Keratinocyte (primary cell): ENCODE data around the gene ENO2. TPM values are rescaled to one million over a fixed set of nuclear protein-coding genes. Genes with fewer than 3 reads are reported as not detected.

ENCODE experiments used
- DNase-seq: peaks from one replicate; pipeline ENCODE4 v3.0.0-alpha.2; 2011; ENCODE audit warnings: low read depth, missing footprints, low spot score
- FAIRE-seq: peaks from 2 replicates; lab custom pipeline; 2011; peaks lifted over from hg19 to GRCh38; lab: Jason Lieb, UNC
- H2AFZ ChIP-seq: 2 replicates; pipeline ENCODE4 v1.6.0; 2012; ENCODE audit warnings: low read length, control low read depth, inconsistent platforms; ENCODE audit not compliant: control insufficient read depth
- H3K27ac ChIP-seq: 2 replicates; pipeline ENCODE4 v1.5.1; 2011; ENCODE audit warnings: low read length; ENCODE audit not compliant: control insufficient read depth, insufficient read depth
- H3K27me3 ChIP-seq: 3 replicates; pipeline ENCODE4 v1.6.0; 2011; ENCODE audit warnings: low read length; ENCODE audit not compliant: control insufficient read depth, insufficient read depth; ENCODE audit errors: extremely low read depth
- H3K36me3 ChIP-seq, 2 experiments: 2 replicates in 1 of 2; 3 replicates in 1 of 2; pipeline ENCODE4 v1.5.1; 2011; ENCODE audit warnings: low read length in 2 of 2, mild to moderate bottlenecking in 1 of 2; ENCODE audit not compliant: control insufficient read depth in 2 of 2, insufficient read depth in 2 of 2; ENCODE audit errors: extremely low read depth in 1 of 2
- H3K4me1 ChIP-seq: 3 replicates; pipeline ENCODE4 v1.5.1; 2011; ENCODE audit warnings: low read length; ENCODE audit not compliant: control insufficient read depth, insufficient read depth; ENCODE audit errors: extremely low read depth
- H3K4me2 ChIP-seq: 3 replicates; pipeline ENCODE4 v1.6.0; 2011; ENCODE audit warnings: low read depth, low read length; ENCODE audit not compliant: control insufficient read depth, insufficient read depth; ENCODE audit errors: extremely low read depth
- H3K4me3 ChIP-seq, 3 experiments: fragments of 200-600 bp in 1 of 3; sonication (generic) in 1 of 3; 2 replicates in 2 of 3; 3 replicates in 1 of 3; pipeline ENCODE4 v1.5.1; 2011 to 2016; ENCODE audit warnings: low read length in 3 of 3, mild to moderate bottlenecking in 3 of 3, control low read depth in 2 of 3, inconsistent platforms in 1 of 3, low read depth in 1 of 3, mixed read lengths in 1 of 3, mixed run types in 1 of 3, moderate library complexity in 1 of 3; ENCODE audit not compliant: control insufficient read depth in 2 of 3, insufficient read depth in 2 of 3; ENCODE audit errors: extremely low read depth in 1 of 3
- H3K79me2 ChIP-seq: 2 replicates; pipeline ENCODE4 v1.6.0; 2012; ENCODE audit warnings: low read length; ENCODE audit not compliant: control insufficient read depth, insufficient read depth
- H3K9ac ChIP-seq: 3 replicates; pipeline ENCODE4 v1.6.0; 2011; ENCODE audit warnings: low read length; ENCODE audit not compliant: control insufficient read depth, insufficient read depth; ENCODE audit errors: extremely low read depth
- H3K9me1 ChIP-seq: 3 replicates; pipeline ENCODE4 v1.6.0; 2011; ENCODE audit warnings: low read length; ENCODE audit not compliant: control insufficient read depth, insufficient read depth; ENCODE audit errors: extremely low read depth
- H3K9me3 ChIP-seq: 2 replicates; pipeline ENCODE4 v1.5.1; 2012; ENCODE audit warnings: low read depth, low read length; ENCODE audit not compliant: control insufficient read depth
- H4K20me1 ChIP-seq: 3 replicates; pipeline ENCODE4 v1.6.0; 2011; ENCODE audit warnings: low read length; ENCODE audit not compliant: control insufficient read depth, insufficient read depth; ENCODE audit errors: extremely low read depth
- EZH2 ChIP-seq: IDR thresholded peaks from one replicate; pipeline ENCODE4 v1.6.1; 2012; ENCODE audit warnings: inconsistent platforms, mild to moderate bottlenecking, low read length, moderate library complexity
- dilution Hi-C: fragments of 300-500 bp; cut with MboI; formaldehyde crosslinking; loops from one replicate; pipeline ENCODE4 v1.7.0; 2020; ENCODE audit warnings: low sequenced_read_pairs; ENCODE audit not compliant: extremely low pct_ligation_motif_present
- polyA plus RNA-seq, 5 experiments: library from polyadenylated mRNA; depleted of rRNA in 3 of 5; stranded (reverse) in 3 of 5; stranded (forward) in 1 of 5; unstranded in 1 of 5; fragments of >200 nt; gene quantifications; 1 replicate in 1 of 5; 2 replicates in 3 of 5; 3 replicates in 1 of 5; pipeline versions ENCODE4 v1.2.1 to v1.2.3, GENCODE V29; 2011 to 2012; ENCODE audit warnings: missing spikeins in 2 of 5, low read depth in 1 of 5, low replicate concordance in 1 of 5
- TF ChIP-seq, protein P1 (sequence below), 3 experiments: IDR thresholded peaks in 1 of 3; conservative IDR thresholded peaks in 1 of 3; optimal IDR thresholded peaks in 1 of 3; 2 replicates in 2 of 3; 3 replicates in 1 of 3; pipeline versions ENCODE3 to v1.5.1; 2011; ENCODE audit warnings: low read length in 3 of 3, mild to moderate bottlenecking in 3 of 3, moderate library complexity in 2 of 3, control low read depth in 1 of 3, inconsistent platforms in 1 of 3; ENCODE audit not compliant: insufficient read depth in 2 of 3; ENCODE audit errors: extremely low read depth in 1 of 3

ENO2 gene
- polyA plus RNA-seq, 1 donor (not counting 4 experiments of a cell fraction or from before 2014, with no cell fraction given): 1.7 TPM

DNA sequence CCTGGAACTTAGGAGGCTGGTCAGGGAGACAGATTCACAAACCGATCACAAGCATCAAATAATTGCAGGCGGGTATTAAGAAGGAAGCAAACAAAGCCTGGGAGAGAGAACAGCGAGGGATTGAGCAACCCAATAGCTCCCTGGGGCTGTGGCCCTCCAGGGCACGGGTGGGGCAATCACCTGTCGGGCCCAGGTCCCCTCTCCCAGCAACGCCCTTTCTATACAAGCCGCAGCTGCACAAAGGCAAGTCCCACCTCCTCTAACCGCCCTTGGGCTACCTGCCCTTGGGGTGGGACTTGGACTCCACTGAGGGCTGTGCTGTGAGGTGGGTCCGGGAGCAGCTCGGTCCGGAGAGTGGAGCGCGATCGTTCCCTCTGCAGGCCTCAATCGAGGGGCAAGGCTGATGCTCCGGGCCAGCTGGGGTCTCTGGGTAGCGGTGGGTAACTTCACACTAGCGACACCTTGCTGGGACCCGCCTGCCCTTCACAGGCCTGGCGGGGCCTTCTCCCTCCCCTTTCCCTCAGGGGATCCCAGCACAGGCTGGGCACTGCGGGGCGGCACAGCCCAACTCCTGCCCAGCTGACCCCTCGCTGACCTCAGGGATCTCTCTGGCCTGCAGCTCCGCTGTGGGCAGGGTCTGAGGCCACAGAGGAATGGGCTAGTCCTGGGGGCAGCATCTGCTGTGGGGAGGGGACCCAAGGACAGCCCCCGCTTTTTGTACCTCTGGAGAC is 48.1 kb downstream of the ENO2 start:
- DNase-seq (no peak), FAIRE-seq (no peak)
- Histone ChIP-seq H3K4me3 (peak overlapping the region; percentile 80 to 94 (median 81)), H3K4me2 (peak overlapping the region; percentile 86), H3K9ac (peak overlapping the region; percentile 99), H4K20me1 (peaks cover 8% of the 10 kb centered on the region), H3K4me1 (peaks cover 53% of the 10 kb centered on the region), H3K9me1 (peaks cover 3% of the 10 kb centered on the region), H3K27me3 (no peaks in the 10 kb centered on the region), H3K36me3 (peaks cover 16 to 29% of the 10 kb centered on the region in 2 experiments), H3K27ac (peak overlapping the region; percentile 95), H2AFZ (peak overlapping the region; percentile 61), H3K9me3 (no peaks in the 10 kb centered on the region), H3K79me2 (peaks cover 42% of the 10 kb centered on the region)
- dilution Hi-C loops: no loop called here
- TF ChIP-seq, protein P1, sequence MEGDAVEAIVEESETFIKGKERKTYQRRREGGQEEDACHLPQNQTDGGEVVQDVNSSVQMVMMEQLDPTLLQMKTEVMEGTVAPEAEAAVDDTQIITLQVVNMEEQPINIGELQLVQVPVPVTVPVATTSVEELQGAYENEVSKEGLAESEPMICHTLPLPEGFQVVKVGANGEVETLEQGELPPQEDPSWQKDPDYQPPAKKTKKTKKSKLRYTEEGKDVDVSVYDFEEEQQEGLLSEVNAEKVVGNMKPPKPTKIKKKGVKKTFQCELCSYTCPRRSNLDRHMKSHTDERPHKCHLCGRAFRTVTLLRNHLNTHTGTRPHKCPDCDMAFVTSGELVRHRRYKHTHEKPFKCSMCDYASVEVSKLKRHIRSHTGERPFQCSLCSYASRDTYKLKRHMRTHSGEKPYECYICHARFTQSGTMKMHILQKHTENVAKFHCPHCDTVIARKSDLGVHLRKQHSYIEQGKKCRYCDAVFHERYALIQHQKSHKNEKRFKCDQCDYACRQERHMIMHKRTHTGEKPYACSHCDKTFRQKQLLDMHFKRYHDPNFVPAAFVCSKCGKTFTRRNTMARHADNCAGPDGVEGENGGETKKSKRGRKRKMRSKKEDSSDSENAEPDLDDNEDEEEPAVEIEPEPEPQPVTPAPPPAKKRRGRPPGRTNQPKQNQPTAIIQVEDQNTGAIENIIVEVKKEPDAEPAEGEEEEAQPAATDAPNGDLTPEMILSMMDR (optimal IDR thresholded peaks at IDR 0.05 in 1 of 3, IDR thresholded peaks at IDR 0.05 in 1 of 3, conservative IDR thresholded peaks at IDR 0.05 in 1 of 3; ENCODE audit: extremely low read depth in 1 of 3, insufficient read depth in 2 of 3, low read length in 3 of 3): no peak
- no peak for TF ChIP-seq EZH2

DNA sequence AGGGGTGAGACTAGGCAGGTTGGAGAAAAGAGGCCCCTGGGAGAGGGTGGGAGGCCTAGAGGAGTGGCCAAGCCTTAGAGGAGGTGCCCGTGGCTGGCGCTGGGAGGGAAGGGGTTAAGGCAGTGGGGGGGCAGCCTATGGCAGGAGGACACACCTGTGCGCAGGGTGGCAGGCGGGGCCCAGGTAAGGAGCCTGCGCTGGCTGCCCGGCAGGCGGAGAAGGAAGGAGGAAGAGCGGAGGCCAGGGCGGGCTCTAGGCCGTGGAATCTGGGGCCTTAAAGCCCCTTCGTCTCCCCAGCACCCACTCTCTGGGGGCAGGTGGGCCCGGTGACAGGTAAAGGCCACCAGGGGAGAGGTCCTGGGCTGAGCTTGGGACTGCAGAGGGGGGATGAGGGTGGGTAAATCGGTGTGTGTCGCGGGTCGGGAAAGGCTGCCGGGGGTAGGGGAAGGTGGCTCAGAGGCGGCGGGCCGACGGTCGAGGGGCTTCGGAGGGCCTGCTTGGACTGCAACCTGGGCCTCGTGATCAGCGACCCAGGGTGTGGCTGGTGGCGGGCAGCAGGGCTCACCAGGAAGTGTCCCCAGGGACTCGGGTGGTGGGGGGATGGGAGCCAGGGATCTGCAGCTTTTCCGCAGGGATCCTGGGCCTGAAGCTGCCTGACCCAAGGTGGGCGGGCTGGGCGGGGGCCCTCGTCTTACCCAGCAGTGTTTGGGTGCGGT is 48.8 kb downstream of the ENO2 start:
- H3K36me3 ChIP-seq: peaks cover 17 to 36% of the 10 kb centered on the region in 2 experiments
- peak overlapping the region; percentile 93 for H3K4me2 ChIP-seq
- no peaks in the 10 kb centered on the region for H3K9me3 ChIP-seq
- H3K27ac ChIP-seq: peak overlapping the region; percentile 95
- peak overlapping the region; percentile 80 to 94 (median 81) for H3K4me3 ChIP-seq
- peaks cover 3% of the 10 kb centered on the region for H3K9me1 ChIP-seq
- H3K4me1 ChIP-seq: peaks cover 51% of the 10 kb centered on the region
- FAIRE-seq: peak; percentile 67
- dilution Hi-C loops: no loop called here
- H4K20me1 ChIP-seq: peaks cover 8% of the 10 kb centered on the region
- peaks cover 49% of the 10 kb centered on the region for H3K79me2 ChIP-seq
- TF ChIP-seq, protein P1 (optimal IDR thresholded peaks at IDR 0.05 in 1 of 3, IDR thresholded peaks at IDR 0.05 in 1 of 3, conservative IDR thresholded peaks at IDR 0.05 in 1 of 3; ENCODE audit: extremely low read depth in 1 of 3, insufficient read depth in 2 of 3, low read length in 3 of 3): peak in 1 of 3 experiments; percentile 41
- TF ChIP-seq EZH2: no peak
- H3K9ac ChIP-seq: peak overlapping the region; percentile 99
- H3K27me3 ChIP-seq: no peaks in the 10 kb centered on the region
- peak overlapping the region; percentile 61 for H2AFZ ChIP-seq
- DNase-seq: peak; percentile 75
